Stimulated activated CD4-positive, alpha-beta T cell treated with anti-CD3 and anti-CD28 coated beads, Interleukin-4, amount 100 ng/mL, for 4 hours (primary cell): ENCODE results near the gene HOXA4.
A peak's percentile ranks its signal among the peaks of the same experiment; 100 is the strongest.

Experiments
- DNase-seq, 2 experiments: peaks; one replicate each; pipeline ENCODE4 v3.0.0-alpha.2; 2020

HOXA4 gene

DNA sequence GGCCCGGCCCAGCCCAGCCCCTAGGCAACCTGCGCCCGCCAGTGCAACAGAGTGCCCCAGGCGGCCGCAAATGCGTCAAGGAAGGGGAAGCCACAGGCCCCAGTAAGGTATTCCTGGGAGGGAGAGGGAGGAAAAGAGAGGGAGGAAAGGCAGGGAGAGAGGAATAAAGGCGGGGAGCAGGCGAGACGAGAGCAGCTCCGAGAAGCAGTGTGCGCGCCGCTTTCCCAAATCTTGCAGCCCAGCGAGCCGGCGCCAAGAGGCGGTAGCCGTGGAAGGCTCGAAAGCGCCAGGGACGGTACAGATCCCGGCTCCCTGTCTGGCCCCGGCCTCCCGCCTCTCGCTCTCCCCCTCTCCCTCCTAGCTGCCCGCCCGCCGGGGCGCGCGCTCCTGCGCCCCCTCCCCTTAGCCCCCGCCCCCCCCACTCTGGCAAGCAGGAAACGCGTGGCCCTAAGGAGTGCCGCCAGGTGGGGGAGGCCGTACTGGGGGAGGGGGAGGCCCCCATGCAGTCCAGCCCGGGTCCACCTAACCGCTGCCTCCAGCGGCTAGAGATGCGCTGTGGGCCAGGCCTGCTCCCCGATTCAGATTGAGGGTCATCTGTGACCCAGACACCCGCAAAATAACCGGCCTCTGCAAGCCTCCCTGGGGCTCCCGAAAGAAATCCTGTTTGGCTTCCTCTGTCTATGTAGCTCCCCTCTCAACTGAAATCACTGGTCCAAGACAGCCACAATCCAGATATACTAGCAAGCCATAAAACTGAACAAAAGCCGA is 39.3 kb upstream of the HOXA4 start:
- DNase-seq = no peak

DNA sequence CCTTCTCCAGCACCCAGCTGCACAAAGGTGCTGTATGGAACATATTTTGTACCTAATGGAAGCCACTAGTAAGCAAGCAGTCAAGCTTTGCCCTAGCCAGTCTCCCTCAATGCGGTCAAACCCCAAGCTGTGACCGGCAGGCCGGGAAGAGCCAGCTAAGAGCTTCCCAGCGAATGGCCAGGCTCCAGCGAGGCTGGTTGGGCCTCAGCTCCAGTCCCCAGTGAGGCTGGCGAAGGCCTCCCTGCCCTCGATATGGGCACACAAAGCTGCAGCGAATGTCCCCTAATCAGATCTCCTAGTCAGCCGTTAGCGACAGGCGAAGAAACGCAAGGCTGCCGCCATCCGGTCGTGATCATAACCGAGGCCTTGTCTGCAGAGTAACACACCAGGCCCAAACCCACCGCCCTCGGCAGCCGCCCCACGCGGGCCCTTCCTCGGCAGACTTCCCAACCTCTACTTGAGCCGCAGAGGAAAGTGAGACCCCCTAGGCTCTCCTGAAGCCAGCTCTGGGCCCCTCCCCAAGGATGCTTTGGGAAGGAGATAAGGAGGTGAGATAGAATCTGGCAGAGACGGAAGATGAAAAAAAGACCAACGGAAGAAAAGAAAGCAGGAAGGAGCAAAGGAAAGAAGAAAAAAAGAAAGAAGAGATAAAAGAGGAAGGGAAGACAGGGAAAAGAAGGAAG is 37.8 kb upstream of the HOXA4 start:
- no peak for DNase-seq

DNA sequence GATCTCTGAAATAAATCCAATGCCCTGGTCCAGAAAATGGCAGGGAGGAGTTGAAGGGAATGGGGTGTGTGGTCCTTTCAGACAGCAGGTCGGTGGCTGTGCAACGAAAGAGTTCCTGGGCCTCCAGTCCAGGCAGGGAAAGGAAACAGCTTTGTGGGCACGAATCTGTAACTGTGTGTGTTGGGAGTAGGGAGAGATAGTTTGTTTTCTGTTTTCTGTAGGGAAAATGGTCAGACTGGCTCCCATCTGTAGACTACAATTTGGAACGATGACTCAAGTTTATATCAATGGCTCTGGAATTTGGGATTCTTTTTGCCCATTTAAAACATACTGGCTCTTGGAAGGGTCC is 37.3 kb upstream of the HOXA4 start:
- no peak for DNase-seq

DNA sequence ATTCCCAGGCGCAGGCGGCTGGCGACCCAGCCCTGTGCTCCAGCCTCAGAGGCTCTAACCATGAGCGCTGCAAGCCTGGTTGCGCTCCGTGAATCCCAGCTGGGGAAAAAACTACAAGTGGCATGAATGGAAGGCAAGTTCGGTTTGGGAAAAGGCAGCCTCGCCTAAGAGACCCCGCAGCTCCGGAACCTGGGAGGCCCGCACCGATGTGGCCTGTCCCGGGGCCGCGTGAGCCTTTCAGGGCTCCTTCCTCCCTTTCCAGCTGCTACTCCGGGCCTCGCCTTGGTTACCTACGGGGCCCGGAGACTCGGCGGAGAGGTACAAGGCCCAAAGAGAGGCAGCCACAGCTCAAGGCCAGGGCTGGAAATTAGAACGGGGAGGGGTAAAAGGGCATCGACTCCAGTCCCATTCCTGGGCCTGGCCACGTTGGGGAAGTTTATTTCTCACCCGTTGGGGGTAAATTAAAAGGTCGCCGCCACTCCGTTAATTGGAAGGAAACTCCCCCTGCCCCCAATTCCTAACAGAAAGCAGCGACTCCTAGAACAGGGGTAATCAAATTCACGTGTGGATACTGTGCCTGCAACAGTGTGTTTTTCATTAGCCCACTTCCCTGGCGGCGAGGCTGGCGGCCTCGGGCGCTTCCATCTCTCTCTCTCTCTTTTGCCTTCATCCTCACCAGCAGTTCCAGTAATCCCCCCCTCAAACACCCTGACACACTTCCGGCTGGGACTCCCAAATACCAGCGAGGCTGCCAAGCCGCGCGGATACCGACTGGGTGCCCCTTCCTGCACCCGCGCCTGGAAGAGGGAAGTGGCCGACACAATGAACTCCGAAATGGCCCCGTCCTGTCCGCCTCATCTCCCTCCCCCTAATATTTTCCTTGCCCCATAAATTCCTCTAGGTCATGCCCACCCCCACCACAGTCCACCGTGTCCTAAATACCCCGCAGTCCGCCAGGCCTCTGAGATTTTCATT is 36.3 kb upstream of the HOXA4 start:
- DNase-seq = no peak

DNA sequence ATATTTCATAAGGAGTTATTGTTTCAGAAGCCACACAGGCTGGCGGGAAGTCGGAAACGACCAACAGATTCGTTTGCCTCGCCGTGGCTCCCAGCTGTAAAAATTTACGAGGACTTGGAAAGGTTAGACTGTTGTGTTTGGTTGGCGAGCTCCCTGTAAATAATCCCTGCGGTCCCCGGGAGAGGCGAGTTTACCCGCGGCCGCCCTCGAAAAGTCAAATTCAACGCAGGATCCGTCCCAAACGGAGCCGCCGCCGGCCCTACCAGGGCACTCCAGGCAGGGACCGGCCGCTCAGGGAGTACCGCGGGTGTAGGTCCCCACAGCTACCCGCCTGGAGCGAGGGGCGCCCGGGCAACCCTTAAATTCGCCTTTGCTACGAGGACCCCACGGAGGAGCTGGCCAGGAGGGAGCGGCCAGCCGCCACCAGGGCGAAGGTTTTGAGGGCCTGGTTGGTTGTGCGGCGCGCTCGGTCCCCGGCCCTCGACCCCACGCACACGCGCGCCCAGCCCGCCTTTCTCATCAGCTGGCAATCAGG is 35.5 kb upstream of the HOXA4 start:
- DNase-seq = no peak

DNA sequence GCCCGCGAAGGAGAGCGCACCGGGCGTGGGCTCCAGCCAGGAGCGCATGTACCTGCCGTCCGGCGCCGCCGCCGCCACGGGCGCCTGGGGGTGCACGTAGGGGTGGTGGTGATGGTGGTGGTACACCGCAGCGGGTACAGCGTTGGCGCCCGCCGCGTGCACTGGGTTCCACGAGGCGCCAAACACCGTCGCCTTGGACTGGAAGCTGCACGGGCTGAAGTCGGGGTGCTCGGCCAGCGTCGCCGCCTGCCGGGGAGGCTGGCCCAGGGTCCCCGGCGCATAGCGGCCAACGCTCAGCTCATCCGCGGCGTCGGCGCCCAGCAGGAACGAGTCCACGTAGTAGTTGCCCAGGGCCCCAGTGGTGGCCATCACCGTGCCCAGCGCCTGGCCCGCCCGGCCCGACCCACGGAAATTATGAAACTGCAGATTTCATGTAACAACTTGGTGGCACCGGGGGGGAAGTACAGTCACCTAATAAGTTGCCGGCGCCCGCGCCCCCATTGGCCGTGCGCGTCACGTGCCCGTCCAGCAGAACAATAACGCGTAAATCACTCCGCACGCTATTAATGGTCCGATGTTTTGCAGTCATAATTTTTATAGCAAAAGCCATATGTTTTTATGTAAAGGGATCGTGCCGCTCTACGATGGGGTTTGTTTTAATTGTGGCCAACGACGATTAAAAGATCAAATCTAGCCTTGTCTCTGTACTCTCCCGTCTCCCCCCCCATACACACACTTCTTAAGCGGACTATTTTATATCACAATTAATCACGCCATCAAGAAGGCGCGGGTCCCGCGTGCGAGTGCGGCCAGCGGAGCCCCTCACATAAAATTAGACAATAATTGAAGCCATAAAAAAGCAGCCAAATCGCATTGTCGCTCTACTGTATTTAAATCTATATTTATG is 34.8 kb upstream of the HOXA4 start, which contains the start of gene HOXA9:
Gene HOXA9, minus strand, starts transcription at position 449 of the 907 bp plus-strand sequence. Its CDS starts 80 bp downstream, at position 369.
- no peak for DNase-seq

DNA sequence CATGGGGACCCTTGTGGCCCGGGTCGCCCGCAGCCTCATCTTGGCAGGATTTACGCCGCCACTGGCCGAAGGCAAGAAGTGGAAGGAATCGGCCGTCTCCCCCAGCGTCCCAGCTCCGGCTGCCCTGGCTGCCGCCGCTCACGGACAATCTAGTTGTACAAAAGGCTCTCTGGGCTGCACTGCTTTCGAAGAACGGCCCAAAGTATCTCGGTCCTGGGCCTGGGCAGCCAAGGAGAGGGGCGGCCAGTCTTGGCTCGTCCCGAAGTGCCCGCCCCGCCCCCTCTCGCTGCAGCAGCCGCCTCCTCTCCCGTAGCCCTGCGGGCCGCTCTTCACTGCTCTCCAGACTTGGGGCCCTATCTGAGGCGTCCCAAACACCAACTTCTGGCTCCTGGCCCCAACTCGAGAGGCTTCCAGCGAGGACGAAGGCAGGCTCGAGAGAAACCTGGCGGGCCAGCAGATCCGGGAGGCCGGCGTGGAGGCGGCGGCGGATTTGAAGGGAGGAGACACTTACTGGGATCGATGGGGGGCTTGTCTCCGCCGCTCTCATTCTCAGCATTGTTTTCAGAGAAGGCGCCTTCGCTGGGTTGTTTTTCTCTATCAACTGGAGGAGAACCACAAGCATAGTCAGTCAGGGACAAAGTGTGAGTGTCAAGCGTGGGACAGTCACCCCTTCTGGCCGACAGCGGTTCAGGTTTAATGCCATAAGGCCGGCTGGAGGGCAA is 34.0 kb upstream of the HOXA4 start:
- DNase-seq = no peak

DNA sequence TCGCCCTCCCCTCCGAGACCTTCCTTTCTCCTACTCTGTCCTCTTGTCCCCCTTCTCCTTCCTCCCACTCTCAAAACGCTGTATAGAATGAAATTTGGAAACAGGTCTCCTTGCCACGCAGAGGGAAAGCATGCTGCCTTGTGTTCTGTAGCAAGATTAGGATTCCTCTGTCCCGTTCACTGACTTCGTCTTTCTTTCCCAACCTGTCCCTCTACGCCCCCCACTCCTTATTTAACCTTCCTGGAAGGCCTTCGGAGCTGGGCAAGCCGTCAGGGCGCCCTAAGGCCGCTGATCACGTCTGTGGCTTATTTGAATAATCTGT is 33.4 kb upstream of the HOXA4 start:
- no peak for DNase-seq

DNA sequence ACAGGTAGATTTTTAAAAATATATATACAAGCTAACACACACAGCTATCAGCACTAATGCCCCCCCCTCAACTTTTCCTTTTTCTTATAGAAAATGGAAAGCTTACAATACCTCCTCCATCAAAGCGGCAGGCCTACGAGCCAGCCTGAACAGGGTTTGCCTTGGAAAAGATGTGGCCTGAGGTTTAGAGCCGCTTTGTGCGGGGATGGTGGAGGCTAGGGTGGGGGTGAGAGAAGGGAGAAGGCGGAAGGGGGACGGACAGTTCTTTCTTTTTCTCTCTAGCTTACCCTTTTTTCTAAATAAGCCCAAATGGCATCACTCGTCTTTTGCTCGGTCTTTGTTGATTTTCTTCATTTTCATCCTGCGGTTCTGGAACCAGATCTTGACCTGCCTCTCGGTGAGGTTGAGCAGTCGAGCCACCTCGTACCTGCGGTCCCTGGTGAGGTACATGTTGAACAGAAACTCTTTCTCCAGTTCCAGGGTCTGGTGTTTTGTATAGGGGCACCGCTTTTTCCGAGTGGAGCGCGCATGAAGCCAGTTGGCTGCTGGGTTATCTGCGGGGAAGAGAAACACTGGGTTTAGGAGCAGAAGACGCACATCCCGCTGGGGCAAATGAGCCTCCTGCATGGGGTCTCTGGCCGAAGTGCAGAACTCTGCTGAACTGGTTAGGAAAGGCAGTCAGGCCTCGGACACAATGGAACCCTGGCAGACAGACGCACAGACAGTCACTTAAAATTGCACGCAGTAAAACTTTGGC is 32.9 kb upstream of the HOXA4 start:
- no peak for DNase-seq

DNA sequence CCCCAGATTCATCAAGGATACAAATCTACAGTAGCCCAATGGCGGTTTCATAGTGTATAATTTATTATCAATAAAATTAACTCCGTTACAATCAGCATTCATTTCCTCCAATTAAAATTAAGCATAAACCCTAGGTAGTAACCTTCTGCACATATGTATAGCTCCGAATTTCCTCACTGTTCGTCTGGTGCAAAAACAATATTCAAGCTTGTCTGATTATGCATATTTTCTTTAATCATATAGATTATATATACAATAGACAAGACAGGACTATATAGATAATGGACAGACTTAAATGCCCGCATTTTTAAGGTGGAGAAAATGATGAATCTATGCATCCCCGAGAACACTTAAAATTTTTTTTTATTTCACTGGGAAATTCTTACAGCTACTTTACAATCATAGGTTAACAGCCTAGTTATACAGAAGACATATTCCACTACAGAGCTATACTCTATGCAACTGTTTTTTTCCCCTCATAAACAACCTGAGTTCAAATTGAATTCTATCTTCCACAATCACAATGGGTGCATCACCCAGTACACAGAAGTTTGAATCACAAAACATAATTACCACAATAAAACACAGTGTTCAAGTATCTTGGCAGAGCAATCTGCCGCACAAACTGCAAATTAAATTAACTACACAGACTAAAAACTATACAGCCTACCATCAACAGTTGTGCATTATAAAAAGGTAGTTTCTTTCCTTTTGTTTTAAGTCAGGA is 32.2 kb upstream of the HOXA4 start:
- DNase-seq = no peak

DNA sequence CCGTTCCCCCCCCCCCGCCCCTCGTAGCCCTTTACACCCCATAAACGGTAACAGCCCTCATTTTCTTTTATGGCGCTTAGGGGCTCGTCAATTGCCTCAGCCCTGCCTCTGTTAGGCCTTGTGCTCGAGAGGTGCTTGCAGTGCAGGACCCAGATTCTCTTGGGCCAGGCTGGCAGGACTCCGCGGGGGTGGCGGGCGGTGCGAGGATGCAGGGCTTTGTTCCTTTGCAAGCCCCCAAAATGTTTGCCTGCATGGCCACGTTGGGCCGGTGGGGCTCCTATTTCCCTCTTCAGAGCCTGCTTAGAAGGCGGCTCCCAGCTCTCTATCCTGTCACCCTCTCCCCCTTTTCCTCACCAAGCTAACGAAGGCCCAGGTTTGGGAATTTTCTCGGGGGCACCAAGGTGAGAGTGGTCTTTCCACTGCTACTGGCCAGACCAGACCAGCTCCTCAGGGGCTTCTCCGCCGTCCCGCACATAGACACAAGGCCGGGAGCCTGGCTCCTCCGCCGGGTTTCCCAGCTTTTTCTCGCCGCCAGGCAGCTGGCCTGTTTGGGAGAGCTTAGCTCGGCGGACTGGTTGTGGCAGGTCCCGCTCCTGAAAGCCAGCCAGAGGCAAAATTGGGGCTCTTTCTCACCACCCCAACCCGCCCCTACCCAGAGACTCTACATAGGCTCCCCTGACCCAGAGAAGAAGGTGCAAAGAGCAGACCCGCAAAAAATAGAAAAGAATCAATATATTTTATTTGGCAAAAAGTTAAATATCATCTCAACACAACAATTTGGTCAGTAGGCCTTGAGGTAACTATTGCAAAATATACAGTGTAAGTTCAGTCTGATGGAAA is 31.4 kb upstream of the HOXA4 start:
- DNase-seq = no peak

DNA sequence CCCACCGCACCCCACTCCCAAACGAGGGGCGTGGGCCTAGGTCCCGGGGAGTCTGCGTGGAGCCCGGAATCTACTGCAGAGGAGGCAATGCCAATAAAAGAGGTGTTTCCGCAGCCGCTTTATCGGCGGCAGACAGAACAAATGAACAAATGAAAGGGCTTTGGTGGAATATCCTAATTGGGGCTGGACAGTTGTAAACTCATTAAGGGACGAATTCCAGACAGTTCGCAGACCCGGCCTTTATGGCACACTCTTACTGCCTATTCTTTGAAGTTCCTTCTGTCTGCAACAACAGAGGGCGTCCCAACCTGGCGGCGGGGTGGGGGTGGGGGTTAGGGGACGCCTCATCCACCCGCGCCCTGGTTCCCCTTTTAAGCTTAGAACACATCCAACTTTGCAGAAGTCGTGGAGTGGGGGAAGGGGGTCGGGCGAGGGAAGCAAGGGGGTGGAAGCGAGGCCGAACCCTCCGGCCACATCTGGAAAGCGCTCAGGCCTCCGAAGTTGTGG is 30.7 kb upstream of the HOXA4 start:
- no peak for DNase-seq

DNA sequence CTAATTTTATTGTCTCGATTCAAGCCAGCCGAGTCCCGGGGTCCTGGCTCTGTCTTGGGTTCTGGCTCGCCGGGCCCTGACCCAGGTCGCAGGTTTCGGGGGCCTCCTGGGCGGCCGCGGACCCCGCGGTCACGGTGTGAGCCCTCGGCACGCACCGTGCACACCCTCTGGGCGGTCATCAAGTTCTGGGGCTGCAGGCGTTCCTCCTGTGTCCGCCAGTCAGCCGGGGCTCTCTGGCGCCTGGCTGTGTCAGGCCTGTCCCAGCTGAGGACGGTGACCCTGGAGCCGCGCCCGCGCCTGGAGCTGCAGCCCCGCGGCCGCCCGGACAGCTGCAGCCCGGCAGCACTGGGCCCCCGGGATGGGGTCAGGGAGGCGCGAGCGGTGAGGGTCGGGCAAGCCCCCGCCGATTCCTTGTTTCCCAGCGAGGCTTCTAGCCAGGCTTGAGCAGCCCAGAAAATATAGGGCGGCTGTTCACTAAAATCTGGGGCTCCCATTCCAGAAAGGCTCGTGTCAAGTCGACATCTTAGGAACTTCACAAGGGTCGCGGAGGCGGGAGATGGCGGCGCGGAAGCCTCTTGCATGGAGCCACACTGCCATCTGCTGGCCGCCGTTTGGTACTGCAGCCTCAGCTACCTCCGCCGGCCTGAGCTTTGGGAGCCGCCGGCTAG is 30.1 kb upstream of the HOXA4 start:
- DNase-seq = peak; percentile 80 to 87

DNA sequence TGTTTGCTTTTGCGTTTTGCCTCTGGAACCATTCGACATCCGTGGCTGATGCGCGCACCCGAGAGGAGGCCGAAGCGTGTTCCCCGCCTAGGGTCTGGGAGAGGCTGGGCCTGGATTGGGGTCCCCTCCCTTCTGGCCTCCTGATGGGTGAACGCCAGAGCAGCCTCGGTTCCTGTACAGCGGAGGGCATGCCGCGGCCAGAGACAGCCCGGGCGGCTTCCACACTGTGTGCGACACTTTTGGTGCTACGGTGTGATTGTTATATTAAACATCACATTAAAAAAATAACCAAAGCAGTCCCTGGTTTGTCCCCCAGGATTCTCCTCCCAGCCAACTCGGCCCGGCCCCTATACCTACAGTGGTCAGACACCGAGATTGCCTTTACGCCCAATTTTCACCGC is 29.6 kb upstream of the HOXA4 start:
- no peak for DNase-seq

DNA sequence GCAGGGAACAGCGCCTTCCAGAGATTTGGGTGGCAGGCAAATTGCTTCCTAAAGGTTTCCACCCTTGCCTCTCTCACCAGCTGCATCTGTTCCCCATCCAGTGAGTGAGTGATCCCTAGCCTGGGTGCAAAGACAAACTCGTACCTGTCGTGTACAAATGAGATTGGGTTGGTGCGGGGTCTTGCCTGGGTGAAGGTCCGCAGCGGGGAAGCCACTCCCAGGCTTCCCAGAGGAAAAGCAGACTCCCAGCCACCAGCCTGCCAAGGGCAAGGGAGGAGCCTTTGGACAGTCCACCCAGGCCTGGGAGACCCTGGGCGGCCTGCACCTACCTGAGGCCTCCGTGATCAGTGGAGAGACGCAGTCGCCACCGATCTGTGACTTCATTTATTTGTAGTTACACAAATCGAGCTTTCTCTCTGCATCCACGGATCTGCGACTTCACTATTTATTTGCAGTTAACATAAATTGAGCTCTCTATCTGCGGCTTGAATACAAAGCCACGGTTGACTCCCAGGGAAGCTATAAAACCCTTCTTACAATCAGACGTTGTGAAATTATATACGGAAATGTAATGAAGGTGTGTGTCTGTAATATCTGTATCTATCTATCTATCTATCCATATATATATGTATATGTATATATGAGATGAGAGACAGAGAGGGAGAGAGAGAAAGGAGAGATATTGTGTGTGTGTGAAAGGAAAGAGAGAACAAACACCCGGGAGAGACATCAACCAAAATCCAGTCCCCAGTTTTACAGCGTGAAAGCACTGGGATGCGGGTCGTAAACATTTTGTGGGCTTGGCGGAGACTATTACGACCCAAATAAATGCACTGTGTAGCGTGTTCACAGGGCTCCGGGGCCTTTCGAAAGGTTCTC is 28.9 kb upstream of the HOXA4 start:
- no peak for DNase-seq

DNA sequence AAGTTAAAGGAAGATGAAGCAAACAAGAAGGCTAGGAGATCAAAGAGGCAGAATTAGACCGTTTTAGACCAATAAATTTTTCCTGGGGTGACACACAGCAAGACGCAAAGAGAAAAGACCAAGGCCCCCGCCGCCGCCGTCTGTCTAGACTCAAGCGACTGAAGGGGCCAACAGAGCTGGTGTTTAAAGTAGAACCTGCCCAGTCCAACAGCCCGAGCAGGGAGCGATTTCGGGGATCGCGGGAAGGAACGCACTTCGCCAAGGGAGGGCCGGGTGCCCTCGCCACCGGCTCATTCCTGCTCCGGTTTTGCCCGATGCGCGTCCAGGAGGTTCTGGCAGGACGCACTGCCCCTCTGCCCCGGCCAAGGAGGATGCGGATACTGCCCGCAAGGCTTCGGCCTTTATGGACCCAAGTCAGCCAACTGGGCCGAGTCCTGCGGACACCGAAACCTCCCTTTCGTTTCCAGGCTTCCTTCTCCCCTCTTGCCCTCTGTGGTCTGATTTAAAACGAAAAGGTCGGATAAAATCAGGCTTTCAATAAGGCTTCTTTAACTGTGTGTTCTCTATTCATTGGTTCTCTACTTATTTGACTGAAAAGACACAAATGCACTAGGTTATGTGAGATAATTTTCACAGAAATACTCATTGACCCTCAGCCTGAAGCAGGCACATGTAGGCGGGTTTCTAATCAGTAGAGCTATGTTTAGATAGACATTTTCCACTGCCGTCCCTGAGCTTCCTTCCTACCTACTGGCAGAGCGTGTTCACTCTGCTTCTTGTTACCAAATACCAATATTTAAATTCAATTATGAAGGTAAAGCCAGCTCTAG is 28.1 kb upstream of the HOXA4 start:
- no peak for DNase-seq
